HEK293 (cell line): ENCODE measurements around the gene ZBTB17.

Experiments used
- CTCF ChIA-PET: fragments of 350-600 bp; formaldehyde crosslinking; extraction: SDS; loops from one replicate; lab custom pipeline; 2021; ENCODE audit warnings: antibody characterized with exemption; lab: Yijun Ruan, JAX
- POLR2A ChIA-PET: fragments of 300-600 bp; formaldehyde crosslinking; extraction: SDS; loops from one replicate; lab custom pipeline; 2020; ENCODE audit warnings: antibody characterized with exemption, inconsistent platforms; lab: Yijun Ruan, JAX
- H3K27ac ChIP-seq: fragments of 200-500 bp; sonication (Bioruptor generic); 2 replicates; pipeline ENCODE4 v1.5.1; 2014; ENCODE audit warnings: low read depth, low read length, control low read depth, inconsistent platforms; ENCODE audit errors: extremely low read depth
- H3K36me3 ChIP-seq, 2 experiments: fragments of 200-500 bp in 1 of 2; sonication (Bioruptor generic) in 1 of 2; 1 replicate in 1 of 2; 2 replicates in 1 of 2; pipeline ENCODE4 v1.5.1; 2014 to 2017; ENCODE audit warnings: inconsistent platforms in 2 of 2, low read length in 2 of 2; ENCODE audit not compliant: control insufficient read depth in 2 of 2, insufficient read depth in 1 of 2
- H3K4me1 ChIP-seq: fragments of 200-500 bp; sonication (Bioruptor generic); 2 replicates; pipeline ENCODE4 v1.5.1; 2014; ENCODE audit warnings: mild to moderate bottlenecking, low read length, inconsistent platforms; ENCODE audit not compliant: control insufficient read depth, insufficient read depth
- H3K4me3 ChIP-seq: 2 replicates; pipeline ENCODE4 v1.5.1; 2011; ENCODE audit warnings: low read depth, mild to moderate bottlenecking, control low read depth, low read length, moderate library complexity
- H3K9me3 ChIP-seq: fragments of 200-500 bp; sonication (Bioruptor generic); 2 replicates; pipeline ENCODE4 v1.5.1; 2014; ENCODE audit warnings: low read depth, low read length, inconsistent platforms; ENCODE audit not compliant: control insufficient read depth, insufficient read depth
- BCL11A ChIP-seq: fragments of 450-650 bp; formaldehyde crosslinking; IDR thresholded peaks from 2 replicates; pipeline ENCODE4 v1.5.1; 2016; ENCODE audit warnings: low read depth, missing biosample characterization, missing genetic modification characterization
- BCL6B ChIP-seq: fragments of 450-650 bp; formaldehyde crosslinking; IDR thresholded peaks from 2 replicates; pipeline ENCODE4 v1.5.1; 2017; ENCODE audit warnings: missing biosample characterization, missing genetic modification characterization
- IKZF3 ChIP-seq: fragments of 450-650 bp; IDR thresholded peaks from 2 replicates; pipeline ENCODE4 v1.5.0; 2018; ENCODE audit warnings: missing biosample characterization, mild to moderate bottlenecking, missing genetic modification characterization, moderate library complexity
- KLF17 ChIP-seq: fragments of 450-650 bp; formaldehyde crosslinking; IDR thresholded peaks from 2 replicates; pipeline ENCODE4 v1.5.1; 2016; ENCODE audit warnings: missing biosample characterization, missing genetic modification characterization
- KLF8 ChIP-seq: fragments of 450-650 bp; formaldehyde crosslinking; IDR thresholded peaks from 2 replicates; pipeline ENCODE4 v1.5.1; 2016; ENCODE audit warnings: missing biosample characterization, missing genetic modification characterization
- OVOL3 ChIP-seq: fragments of 450-650 bp; formaldehyde crosslinking; IDR thresholded peaks from 2 replicates; pipeline ENCODE4 v1.5.1; 2016; ENCODE audit warnings: missing biosample characterization, missing genetic modification characterization
- PRDM10 ChIP-seq: fragments of 450-650 bp; formaldehyde crosslinking; IDR thresholded peaks from 2 replicates; pipeline ENCODE4 v1.5.1; 2016; ENCODE audit warnings: missing biosample characterization, missing genetic modification characterization
- SCRT2 ChIP-seq: fragments of 450-650 bp; formaldehyde crosslinking; IDR thresholded peaks from 2 replicates; pipeline ENCODE4 v1.5.1; 2016; ENCODE audit warnings: missing biosample characterization, missing genetic modification characterization
- SETDB1 ChIP-seq: IDR thresholded peaks from one replicate; pipeline ENCODE4 v1.6.1; 2017; ENCODE audit warnings: mild to moderate bottlenecking, low read length, moderate library complexity, mixed read lengths; ENCODE audit not compliant: insufficient read length
- ZBTB20 ChIP-seq: fragments of 450-650 bp; formaldehyde crosslinking; IDR thresholded peaks from 2 replicates; pipeline ENCODE4 v1.5.1; 2016; ENCODE audit warnings: missing biosample characterization, missing genetic modification characterization
- ZBTB44 ChIP-seq: fragments of 450-650 bp; IDR thresholded peaks from 2 replicates; pipeline ENCODE4 v1.5.1; 2018; ENCODE audit warnings: missing biosample characterization, mild to moderate bottlenecking, missing genetic modification characterization
- ZFHX2 ChIP-seq: fragments of 450-650 bp; formaldehyde crosslinking; conservative IDR thresholded peaks from 2 replicates; pipeline ENCODE4 v1.5.1; 2016; ENCODE audit warnings: missing biosample characterization, missing genetic modification characterization
- ZNF175 ChIP-seq: fragments of 450-650 bp; formaldehyde crosslinking; IDR thresholded peaks from 2 replicates; pipeline ENCODE4 v1.5.1; 2016; ENCODE audit warnings: missing biosample characterization, missing genetic modification characterization
- ZNF398 ChIP-seq: fragments of 450-650 bp; formaldehyde crosslinking; IDR thresholded peaks from 2 replicates; pipeline ENCODE4 v1.5.1; 2017; ENCODE audit warnings: missing biosample characterization, missing genetic modification characterization
- ZNF623 ChIP-seq: fragments of 450-650 bp; formaldehyde crosslinking; IDR thresholded peaks from 2 replicates; pipeline ENCODE4 v1.5.1; 2016; ENCODE audit warnings: missing biosample characterization, missing genetic modification characterization
- ZNF629 ChIP-seq: fragments of 450-650 bp; formaldehyde crosslinking; IDR thresholded peaks from 2 replicates; pipeline ENCODE4 v1.5.1; 2017; ENCODE audit warnings: missing biosample characterization, missing genetic modification characterization
- ZNF658 ChIP-seq: fragments of 450-650 bp; formaldehyde crosslinking; IDR thresholded peaks from 2 replicates; pipeline ENCODE4; 2016; ENCODE audit warnings: missing biosample characterization, missing genetic modification characterization
- TF ChIP-seq, protein P1 (sequence below): fragments of 450-650 bp; formaldehyde crosslinking; IDR thresholded peaks from 2 replicates; pipeline ENCODE4 v1.5.1; 2017; ENCODE audit warnings: missing biosample characterization, missing genetic modification characterization

The ZBTB17 gene

GRCh38 chr1:15950763-15951295 is 25.1 kb downstream of the ZBTB17 start (continued):
- TF ChIP-seq ZNF398 (tag by site-specific recombination) = peak; percentile 38; the same call in 1 of the 2 replicates
- no peak for TF ChIP-seq SETDB1
- 0 out of 2 replicates have a peak, but pooled peaks have one; percentile 23 for TF ChIP-seq IKZF3
- TF ChIP-seq BCL6B (tag by site-specific recombination) = no peak
- no peak for TF ChIP-seq ZBTB44 (tag by site-specific recombination)
- no peak for TF ChIP-seq ZNF175 (tag by site-specific recombination)
- no peak for TF ChIP-seq BCL11A

DNA sequence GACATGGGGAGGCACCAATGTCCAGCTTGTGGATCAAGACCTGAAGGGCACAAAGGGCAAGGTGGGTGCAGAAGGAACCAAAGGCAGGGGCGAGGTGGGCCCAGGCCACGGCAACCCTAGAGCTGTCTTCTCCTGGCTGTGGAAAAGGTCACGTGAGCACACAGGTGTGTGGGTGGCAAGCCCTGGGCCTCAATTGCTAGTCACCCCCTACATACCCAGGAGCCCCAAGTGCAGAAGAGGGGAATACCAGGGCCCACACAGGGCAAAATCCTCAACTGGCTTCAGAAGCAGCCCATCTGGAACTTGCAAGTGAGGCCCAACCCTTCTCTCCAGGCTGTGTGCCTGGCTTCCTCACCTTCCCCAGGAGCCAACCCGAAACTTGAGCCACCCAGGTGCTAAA is 25.6 kb downstream of the ZBTB17 start:
- Histone ChIP-seq H3K4me3 (no peak overlapping the region), H3K9me3 (no peaks in the 10 kb centered on the region), H3K4me1 (peaks cover 12% of the 10 kb centered on the region), H3K27ac (peak overlapping the region; percentile 54; the same call in 1 of the 2 replicates), H3K36me3 (peaks cover 0 to 71% of the 10 kb centered on the region in 2 experiments; a peak in 2 of 3 replicates)
- ChIA-PET POLR2A (interaction anchor here (1.5 kb wide), 1 partner anchor 101 kb away, joined by 3 read pairs; no protein-coding TSS in a partner anchor), CTCF (interaction anchor here (0.5 to 3.1 kb wide), 4 partner anchors 13 to 158 kb away, joined by 3 to 19 read pairs (median 3); no protein-coding TSS in a partner anchor)
- no peak for TF ChIP-seq PRDM10 (tag by site-specific recombination)
- no peak for TF ChIP-seq OVOL3
- 0 out of 2 replicates have a peak, but pooled peaks have one; percentile 3 for TF ChIP-seq ZBTB20

DNA sequence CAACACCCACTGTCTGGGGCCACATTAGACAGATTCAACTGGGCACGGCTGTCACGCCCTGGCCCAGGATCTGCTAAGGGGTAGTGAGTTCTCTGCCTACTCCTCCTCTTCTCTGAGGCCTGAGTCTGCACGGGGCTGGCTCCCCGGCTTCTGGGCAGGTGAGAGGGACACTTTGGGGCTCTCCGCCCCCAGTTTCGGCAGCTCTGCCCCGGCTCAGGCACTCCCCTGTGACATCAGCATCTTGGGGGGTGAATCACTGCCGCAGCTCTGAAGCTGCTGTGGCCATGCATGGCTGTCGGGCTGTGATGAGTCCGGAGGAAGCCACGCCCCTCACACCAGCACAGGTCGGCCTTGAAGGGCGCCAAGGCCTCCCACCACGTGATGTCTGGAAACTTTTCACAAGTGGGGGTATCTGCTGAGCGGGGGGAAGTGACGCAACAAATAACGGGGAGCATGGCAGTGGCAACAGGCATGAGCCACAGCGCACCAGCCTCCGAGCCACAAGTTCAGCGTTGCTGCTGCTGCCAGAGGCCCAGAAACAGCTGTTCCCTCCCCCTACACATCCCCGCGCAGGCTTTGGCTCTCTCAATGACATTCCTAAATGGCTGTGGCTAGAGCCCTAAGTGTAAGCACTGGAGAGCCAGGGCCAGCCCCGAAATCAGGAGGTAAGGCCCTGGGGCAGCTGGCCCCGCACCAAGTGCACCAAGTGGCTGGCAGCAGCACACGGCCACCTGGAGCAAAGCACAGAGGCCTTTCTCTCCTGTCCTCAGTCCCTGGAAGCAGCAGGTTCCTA is 26.3 kb downstream of the ZBTB17 start:
- Histone ChIP-seq H3K27ac (peak overlapping the region; percentile 54; the same call in 1 of the 2 replicates), H3K36me3 (peaks cover 0 to 73% of the 10 kb centered on the region in 2 experiments; a peak in 2 of 3 replicates), H3K4me1 (peaks cover 12% of the 10 kb centered on the region), H3K4me3 (no peak overlapping the region), H3K9me3 (no peaks in the 10 kb centered on the region)
- ChIA-PET POLR2A (interaction anchor here (0.7 kb wide), 1 partner anchor 13 kb away, joined by 4 read pairs; no protein-coding TSS in a partner anchor), CTCF (interaction anchor here (0.7 to 3.1 kb wide), 2 partner anchors 134 to 158 kb away, joined by 3 to 19 read pairs; no protein-coding TSS in a partner anchor)
- peak; percentile 8; the same call in 1 of the 2 replicates for TF ChIP-seq KLF8 (tag by site-specific recombination)
- peak; percentile 80 for TF ChIP-seq SCRT2 (tag by site-specific recombination)
- TF ChIP-seq, protein P1, sequence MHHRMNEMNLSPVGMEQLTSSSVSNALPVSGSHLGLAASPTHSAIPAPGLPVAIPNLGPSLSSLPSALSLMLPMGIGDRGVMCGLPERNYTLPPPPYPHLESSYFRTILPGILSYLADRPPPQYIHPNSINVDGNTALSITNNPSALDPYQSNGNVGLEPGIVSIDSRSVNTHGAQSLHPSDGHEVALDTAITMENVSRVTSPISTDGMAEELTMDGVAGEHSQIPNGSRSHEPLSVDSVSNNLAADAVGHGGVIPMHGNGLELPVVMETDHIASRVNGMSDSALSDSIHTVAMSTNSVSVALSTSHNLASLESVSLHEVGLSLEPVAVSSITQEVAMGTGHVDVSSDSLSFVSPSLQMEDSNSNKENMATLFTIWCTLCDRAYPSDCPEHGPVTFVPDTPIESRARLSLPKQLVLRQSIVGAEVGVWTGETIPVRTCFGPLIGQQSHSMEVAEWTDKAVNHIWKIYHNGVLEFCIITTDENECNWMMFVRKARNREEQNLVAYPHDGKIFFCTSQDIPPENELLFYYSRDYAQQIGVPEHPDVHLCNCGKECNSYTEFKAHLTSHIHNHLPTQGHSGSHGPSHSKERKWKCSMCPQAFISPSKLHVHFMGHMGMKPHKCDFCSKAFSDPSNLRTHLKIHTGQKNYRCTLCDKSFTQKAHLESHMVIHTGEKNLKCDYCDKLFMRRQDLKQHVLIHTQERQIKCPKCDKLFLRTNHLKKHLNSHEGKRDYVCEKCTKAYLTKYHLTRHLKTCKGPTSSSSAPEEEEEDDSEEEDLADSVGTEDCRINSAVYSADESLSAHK (tag by site-specific recombination) = 0 out of 2 replicates have a peak, but pooled peaks have one; percentile 27
- TF ChIP-seq KLF17 (tag by site-specific recombination) = peak; percentile 69; the same call in 1 of the 2 replicates
- TF ChIP-seq ZNF658 = no peak
- peak; percentile 66; the same call in 1 of the 2 replicates for TF ChIP-seq ZFHX2 (tag by site-specific recombination)
- TF ChIP-seq ZNF623 (tag by site-specific recombination) = peak; percentile 74
- peak; percentile 51 for TF ChIP-seq ZNF629 (tag by site-specific recombination)
